Jurkat, Clone E6-1 (cell line): ENCODE results near the gene XPO4.

ENCODE experiments used
- DNase-seq: peaks from one replicate; pipeline ENCODE4 v3.0.0-alpha.2; 2011; ENCODE audit warnings: low read depth, low spot score
- H3K4me3 ChIP-seq: 2 replicates; pipeline ENCODE4 v1.5.1; 2011; ENCODE audit warnings: mild to moderate bottlenecking, low read length, control low read depth, moderate library complexity

XPO4 gene

GRCh38 chr13:20803180-20803965, 99.2 kb downstream of the XPO4 start:
- DNase-seq: no peak

GRCh38 chr13:20801707-20802106, 100.8 kb downstream of the XPO4 start:
- no peak overlapping the region for H3K4me3 ChIP-seq
- DNase-seq: no peak

More at GRCh38 chr13:20803180-20803965, 99.2 kb downstream of the XPO4 start:
- H3K4me3 ChIP-seq: no peak overlapping the region

DNA sequence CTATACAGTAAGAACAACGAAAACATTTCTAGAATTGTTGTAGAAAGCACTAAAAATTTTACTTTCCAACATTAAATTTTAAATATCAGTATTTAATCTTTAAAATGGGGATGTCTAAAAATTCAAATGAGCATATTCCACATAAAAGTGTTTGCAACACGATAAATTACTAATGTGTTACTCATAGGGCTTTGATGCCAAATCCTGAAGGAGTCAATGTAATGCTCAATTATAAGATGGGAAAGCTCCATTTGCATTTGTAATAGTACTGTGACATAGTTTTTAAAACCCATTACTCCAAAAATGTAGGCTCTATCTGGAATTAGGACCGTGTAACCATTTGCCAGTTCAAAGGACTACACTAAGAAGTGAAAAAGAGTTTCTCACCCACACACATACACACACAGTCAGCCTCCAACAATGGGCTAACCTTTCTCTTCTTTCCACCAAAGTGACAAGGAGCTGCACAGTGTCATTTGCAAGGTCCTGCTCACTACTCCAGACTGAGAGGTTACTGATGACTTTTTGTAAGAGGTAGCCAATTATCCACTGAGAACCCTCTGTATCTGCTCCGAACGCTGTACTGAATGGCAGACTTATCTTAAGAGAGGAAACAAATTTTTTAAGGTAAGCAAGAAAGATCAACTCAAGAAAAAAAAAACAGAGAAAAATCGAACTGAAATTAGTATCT, 102.7 kb downstream of the XPO4 start:
- H3K4me3 ChIP-seq: no peak overlapping the region
- DNase-seq: no peak

GRCh38 chr13:20798027-20798426, 104.5 kb downstream of the XPO4 start:
- H3K4me3 ChIP-seq: no peak overlapping the region
- DNase-seq: no peak

DNA sequence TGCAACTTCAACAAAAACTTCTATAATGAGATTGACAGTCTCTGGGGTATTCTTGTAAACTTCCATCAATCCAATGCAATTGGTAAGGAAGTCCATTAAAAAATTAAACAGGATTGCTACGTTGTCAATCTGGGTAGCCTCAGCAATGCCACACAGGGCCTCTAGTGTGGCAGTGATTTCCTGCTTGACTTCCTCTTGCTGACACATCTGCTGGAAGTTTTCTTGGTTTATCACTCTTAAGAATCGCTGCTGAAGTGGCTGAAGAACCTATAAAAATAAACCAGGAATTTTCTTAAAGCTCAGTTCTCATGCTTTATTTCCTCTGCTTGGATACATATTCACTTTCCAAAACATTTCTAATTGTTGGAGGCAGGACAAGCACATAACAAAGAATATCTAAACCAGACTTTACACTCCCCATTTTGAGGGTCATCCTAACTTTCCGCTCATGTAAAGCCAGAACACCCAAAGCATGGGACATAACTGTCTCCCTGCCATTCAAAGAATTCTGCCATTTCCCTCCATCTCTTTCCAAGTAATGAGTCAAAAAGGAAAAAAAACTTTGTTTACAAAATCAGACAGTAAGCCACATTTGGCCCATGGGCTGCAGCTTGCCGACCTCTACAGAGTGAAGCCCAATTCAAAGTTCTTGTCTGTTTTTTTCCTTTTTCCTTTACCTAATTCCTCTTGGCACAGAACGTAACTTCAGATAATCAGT, 105.6 kb downstream of the XPO4 start:
- H3K4me3 ChIP-seq: no peak overlapping the region
- no peak for DNase-seq

DNA sequence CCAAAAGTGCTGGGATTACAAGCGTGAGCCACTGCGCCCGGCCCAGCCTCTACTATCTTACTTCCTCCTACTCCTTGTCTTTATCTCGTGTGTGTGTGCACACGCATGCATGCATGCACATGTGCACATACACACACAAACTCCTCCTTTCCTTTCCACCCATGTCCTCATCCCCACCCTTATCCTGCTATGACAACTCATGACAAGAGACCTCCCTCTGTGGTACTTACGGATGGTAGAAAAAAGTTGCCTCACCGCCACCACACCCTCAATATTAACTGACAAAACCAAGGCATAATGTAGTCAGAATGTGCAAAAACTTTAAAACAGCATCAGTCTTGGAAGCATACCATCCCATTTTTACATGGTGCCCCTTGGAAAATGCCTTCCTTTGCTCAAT, 112.9 kb downstream of the XPO4 start:
- no peak overlapping the region for H3K4me3 ChIP-seq
- no peak for DNase-seq

DNA sequence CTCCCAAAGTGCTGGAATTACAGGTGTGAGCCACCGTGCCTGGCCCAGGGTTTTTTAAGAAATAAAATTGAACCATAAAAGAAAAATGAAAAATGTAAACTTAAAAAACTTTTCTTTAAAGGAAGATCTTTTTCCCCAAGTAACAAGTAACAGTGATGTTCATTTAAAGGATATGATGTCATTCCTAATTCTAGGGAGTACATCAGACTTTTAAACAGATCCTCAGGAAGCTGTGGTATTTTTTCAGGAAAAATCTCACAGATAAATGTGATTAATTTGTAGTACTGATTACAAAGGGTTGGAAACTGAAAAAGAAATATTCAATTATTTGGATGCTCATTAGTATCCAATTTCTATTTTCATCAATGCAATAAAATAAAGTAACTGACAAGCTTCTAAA, 114.2 kb downstream of the XPO4 start:
- DNase-seq: no peak
- no peak overlapping the region for H3K4me3 ChIP-seq

DNA sequence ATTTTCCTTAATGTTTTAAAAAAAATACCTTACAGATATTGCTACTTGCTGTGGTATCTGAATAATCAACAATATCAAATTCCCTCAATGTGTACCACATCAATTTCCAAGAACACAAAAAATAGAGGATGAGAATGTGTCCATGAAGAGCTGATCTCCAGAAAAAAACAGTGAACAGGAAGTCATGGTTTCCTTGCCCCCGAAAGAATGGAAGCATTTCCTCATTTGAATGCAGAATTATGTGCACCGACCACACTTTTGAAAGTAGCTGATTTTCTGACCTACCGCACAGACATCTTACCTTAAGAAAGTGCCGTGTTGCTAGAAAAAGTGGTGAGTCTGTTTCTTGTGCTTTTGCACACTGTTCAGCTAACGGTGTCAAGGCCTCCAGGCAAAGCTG, 115.4 kb downstream of the XPO4 start:
- DNase-seq: no peak
- H3K4me3 ChIP-seq: no peak overlapping the region

- no peak overlapping the region for H3K4me3 ChIP-seq
- no peak for DNase-seq
These were observed 120.3 kb downstream of the XPO4 start for GRCh38 chr13:20782116-20782708.

GRCh38 chr13:20780317-20780716, 122.2 kb downstream of the XPO4 start:
- DNase-seq: no peak
- no peak overlapping the region for H3K4me3 ChIP-seq

GRCh38 chr13:20779405-20779804, 123.1 kb downstream of the XPO4 start:
- no peak for DNase-seq
- no peak overlapping the region for H3K4me3 ChIP-seq

GRCh38 chr13:20778311-20778710, 124.2 kb downstream of the XPO4 start:
- no peak overlapping the region for H3K4me3 ChIP-seq

GRCh38 chr13:20776751-20777150, 125.8 kb downstream of the XPO4 start:
- H3K4me3 ChIP-seq: no peak overlapping the region
- no peak for DNase-seq

More at GRCh38 chr13:20778311-20778710, 124.2 kb downstream of the XPO4 start:
- no peak for DNase-seq

- H3K4me3 ChIP-seq: no peak overlapping the region
- no peak for DNase-seq
These were observed 126.6 kb downstream of the XPO4 start for GRCh38 chr13:20775961-20776360.

DNA sequence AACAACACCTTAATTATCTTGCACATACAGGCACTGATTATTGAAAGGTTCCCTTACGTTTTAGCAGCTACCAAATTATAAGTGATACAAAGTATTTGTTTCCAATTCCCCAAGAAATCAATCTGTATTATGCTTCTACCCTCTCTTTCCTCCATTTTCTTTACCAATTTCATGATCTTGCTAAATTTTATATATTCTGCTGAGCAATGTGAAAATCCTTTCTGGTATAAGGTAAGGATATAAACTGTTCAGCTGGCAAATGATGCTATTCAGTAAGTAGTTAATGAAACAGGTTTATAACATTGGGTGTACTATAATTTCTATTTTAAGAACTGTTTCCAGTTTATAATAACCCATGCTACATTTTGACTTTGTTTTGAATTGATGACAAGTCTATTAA, 127.8 kb downstream of the XPO4 start:
- H3K4me3 ChIP-seq: no peak overlapping the region
- DNase-seq: no peak

GRCh38 chr13:20773194-20774080, 129.1 kb downstream of the XPO4 start, which contains the start of gene EEF1AKMT1:
TSS of gene EEF1AKMT1 (minus strand) at chr13:20773961. CDS start at chr13:20757598, 16,363 bp downstream.
- H3K4me3 ChIP-seq: peak within 1 kb of the TSS; percentile 68
- DNase-seq: peak; percentile 90

- peak overlapping the region; percentile 68 for H3K4me3 ChIP-seq
- no peak for DNase-seq
These were observed 130.0 kb downstream of the XPO4 start for GRCh38 chr13:20772401-20773131.

GRCh38 chr13:20769834-20770233, 132.7 kb downstream of the XPO4 start:
- H3K4me3 ChIP-seq: no peak overlapping the region
- DNase-seq: no peak
